Body of pancreas (tissue), 4 donors: ENCODE data around the gene AANAT.

ENCODE experiments used
- POLR2A ChIP-seq, 3 donors: fragments of 450-650 bp; IDR thresholded peaks; one replicate each; pipeline ENCODE4 v1.6.1; 2016; ENCODE audit warnings: antibody characterized with exemption in 3 of 3, mild to moderate bottlenecking in 2 of 3
- TF ChIP-seq, protein P1 (sequence below), 7 experiments: fragments of 450-650 bp in 4 of 7; fragments of 200-600 bp in 3 of 7; sonication (generic) in 3 of 7; IDR thresholded peaks; one replicate each; pipeline ENCODE4 v1.5.1; 2016 to 2019; ENCODE audit warnings: antibody characterized with exemption in 7 of 7

- TF ChIP-seq, protein P1, sequence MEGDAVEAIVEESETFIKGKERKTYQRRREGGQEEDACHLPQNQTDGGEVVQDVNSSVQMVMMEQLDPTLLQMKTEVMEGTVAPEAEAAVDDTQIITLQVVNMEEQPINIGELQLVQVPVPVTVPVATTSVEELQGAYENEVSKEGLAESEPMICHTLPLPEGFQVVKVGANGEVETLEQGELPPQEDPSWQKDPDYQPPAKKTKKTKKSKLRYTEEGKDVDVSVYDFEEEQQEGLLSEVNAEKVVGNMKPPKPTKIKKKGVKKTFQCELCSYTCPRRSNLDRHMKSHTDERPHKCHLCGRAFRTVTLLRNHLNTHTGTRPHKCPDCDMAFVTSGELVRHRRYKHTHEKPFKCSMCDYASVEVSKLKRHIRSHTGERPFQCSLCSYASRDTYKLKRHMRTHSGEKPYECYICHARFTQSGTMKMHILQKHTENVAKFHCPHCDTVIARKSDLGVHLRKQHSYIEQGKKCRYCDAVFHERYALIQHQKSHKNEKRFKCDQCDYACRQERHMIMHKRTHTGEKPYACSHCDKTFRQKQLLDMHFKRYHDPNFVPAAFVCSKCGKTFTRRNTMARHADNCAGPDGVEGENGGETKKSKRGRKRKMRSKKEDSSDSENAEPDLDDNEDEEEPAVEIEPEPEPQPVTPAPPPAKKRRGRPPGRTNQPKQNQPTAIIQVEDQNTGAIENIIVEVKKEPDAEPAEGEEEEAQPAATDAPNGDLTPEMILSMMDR (IDR thresholded peaks at IDR 0.05) = no peak
- TF ChIP-seq POLR2A (IDR thresholded peaks at IDR 0.05) = peak; percentile 75 to 92 (median 87)
These were observed 33.8 kb downstream of the AANAT start, which contains the start of gene RHBDF2 for GRCh38 chr17:76501018-76501826.
